GM23338 (cell line): ENCODE data around the gene MARCHF3.

ENCODE experiments used
- CTCF ChIP-seq, 2 experiments: fragments of 200-600 bp in 1 of 2; sonication (generic) in 1 of 2; conservative IDR thresholded peaks; 2 replicates each; pipeline versions ENCODE4 v1.5.1 to v1.6.1; 2016 to 2017; ENCODE audit warnings: antibody characterized with exemption in 2 of 2, low read depth in 2 of 2, mild to moderate bottlenecking in 2 of 2, moderate library complexity in 1 of 2
- EZH2 ChIP-seq: fragments of 200-600 bp; sonication (generic); IDR thresholded peaks from one replicate; pipeline ENCODE4 v1.8.0; 2017; ENCODE audit warnings: antibody characterized with exemption, mild to moderate bottlenecking, low read depth; ENCODE audit not compliant: unreplicated experiment
- EZH2phosphoT487 ChIP-seq: fragments of 200-600 bp; sonication (generic); IDR thresholded peaks from one replicate; pipeline ENCODE4 v1.8.1; 2018; ENCODE audit warnings: antibody characterized with exemption; ENCODE audit not compliant: unreplicated experiment
- JUNB ChIP-seq: IDR thresholded peaks from one replicate; pipeline ENCODE4 v1.6.1; 2016; ENCODE audit warnings: antibody characterized with exemption; ENCODE audit not compliant: unreplicated experiment
- POLR2AphosphoS5 ChIP-seq: IDR thresholded peaks from 2 replicates; pipeline ENCODE4 v1.6.1; 2016; ENCODE audit warnings: antibody characterized with exemption, low read depth
- REST ChIP-seq: IDR thresholded peaks from one replicate; pipeline ENCODE4 v1.6.1; 2018; ENCODE audit warnings: antibody characterized with exemption; ENCODE audit not compliant: unreplicated experiment
- ZNF114 ChIP-seq: fragments of 250-450 bp; sonication (Bioruptor Pico); IDR thresholded peaks from 2 replicates; pipeline ENCODE4 v1.5.0; 2020; ENCODE audit warnings: mild to moderate bottlenecking, moderate library complexity
- ZNF331 ChIP-seq: fragments of 250-450 bp; sonication (Bioruptor Pico); IDR thresholded peaks from 2 replicates; pipeline ENCODE4 v1.5.0; 2020; ENCODE audit warnings: low read depth, mild to moderate bottlenecking, moderate library complexity

- TF ChIP-seq CTCF (conservative IDR thresholded peaks at IDR 0.05; ENCODE audit: low read depth in 2 of 2) (no peak), REST (no peak), EZH2 (no peak), EZH2phosphoT487 (no peak), JUNB (no peak), ZNF114 (CRISPR knock-in tag) (no peak), POLR2AphosphoS5 (no peak), ZNF331 (CRISPR knock-in tag) (no peak)
Observed at GRCh38 chr5:126852841-126853271, 177.5 kb downstream of the MARCHF3 start.
